Upper lobe of left lung (tissue), 4 donors: ENCODE results near the gene ZNF341.

ENCODE experiments used
- EP300 ChIP-seq, 4 donors: sonication (generic); formaldehyde crosslinking; IDR thresholded peaks; one replicate each; pipeline ENCODE4 v1.5.1; 2017; ENCODE audit warnings: antibody characterized with exemption in 4 of 4, control low read depth in 2 of 4
- TF ChIP-seq, protein P1 (sequence below), 6 experiments: fragments of 450-650 bp in 4 of 6; fragments of 200-600 bp in 2 of 6; sonication (generic) in 2 of 6; IDR thresholded peaks; one replicate each; pipeline ENCODE4 v1.5.1; 2016 to 2019; ENCODE audit warnings: antibody characterized with exemption in 6 of 6

DNA sequence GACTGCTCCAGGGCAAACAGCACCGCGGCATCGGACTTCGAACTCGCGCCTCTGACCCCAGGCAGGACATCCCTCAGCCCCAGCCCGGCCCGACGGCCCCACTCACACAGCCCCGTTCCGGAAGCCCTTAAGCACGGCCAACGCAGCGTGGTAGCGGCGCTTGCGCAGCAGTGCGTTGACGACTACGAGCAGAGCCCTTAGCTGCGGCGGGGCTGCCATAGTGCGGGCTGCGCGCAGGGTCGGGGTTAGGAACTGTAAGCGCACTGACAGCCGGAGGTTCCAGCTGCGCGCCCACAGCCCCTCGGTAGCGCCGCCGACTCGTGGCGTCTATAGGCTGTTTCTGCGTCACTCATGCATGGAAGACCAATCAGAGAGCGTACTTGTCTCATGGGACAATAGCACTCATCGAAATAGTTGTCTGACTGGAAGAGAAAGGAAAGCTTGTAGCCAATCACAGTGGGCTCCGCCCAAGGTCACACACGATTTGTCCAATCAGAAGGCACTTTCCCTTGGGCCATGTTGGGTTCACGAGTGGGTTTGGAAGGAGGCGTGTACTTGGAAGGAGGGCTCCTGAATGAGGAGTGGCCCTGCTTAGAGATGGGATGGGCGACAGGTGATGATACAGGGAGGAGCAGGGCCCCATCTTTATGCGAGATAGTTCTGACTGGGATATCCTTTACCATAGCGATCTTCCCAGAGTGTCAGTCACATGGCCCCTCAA lies 11.6 kb upstream of the ZNF341 start, which contains the start of gene PXMP4:
- TF ChIP-seq, protein P1, sequence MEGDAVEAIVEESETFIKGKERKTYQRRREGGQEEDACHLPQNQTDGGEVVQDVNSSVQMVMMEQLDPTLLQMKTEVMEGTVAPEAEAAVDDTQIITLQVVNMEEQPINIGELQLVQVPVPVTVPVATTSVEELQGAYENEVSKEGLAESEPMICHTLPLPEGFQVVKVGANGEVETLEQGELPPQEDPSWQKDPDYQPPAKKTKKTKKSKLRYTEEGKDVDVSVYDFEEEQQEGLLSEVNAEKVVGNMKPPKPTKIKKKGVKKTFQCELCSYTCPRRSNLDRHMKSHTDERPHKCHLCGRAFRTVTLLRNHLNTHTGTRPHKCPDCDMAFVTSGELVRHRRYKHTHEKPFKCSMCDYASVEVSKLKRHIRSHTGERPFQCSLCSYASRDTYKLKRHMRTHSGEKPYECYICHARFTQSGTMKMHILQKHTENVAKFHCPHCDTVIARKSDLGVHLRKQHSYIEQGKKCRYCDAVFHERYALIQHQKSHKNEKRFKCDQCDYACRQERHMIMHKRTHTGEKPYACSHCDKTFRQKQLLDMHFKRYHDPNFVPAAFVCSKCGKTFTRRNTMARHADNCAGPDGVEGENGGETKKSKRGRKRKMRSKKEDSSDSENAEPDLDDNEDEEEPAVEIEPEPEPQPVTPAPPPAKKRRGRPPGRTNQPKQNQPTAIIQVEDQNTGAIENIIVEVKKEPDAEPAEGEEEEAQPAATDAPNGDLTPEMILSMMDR (IDR thresholded peaks at IDR 0.05), result peak in 1 of 6 experiments; percentile 22
- no peak for TF ChIP-seq EP300 (IDR thresholded peaks at IDR 0.05)
